SK-N-SH (cell line): ENCODE data around the gene MRPS11. TPM values are rescaled to one million over a fixed set of nuclear protein-coding genes. Genes with fewer than 3 reads are reported as not detected.

ENCODE experiments used
- CTCF ChIA-PET: fragments of 300-600, 350-600 bp; formaldehyde crosslinking; extraction: SDS; loops from one replicate; lab custom pipeline; 2021; lab: Yijun Ruan, JAX
- POLR2A ChIA-PET: fragments of 350-600 bp; sonication (Branson Sonifier 250); formaldehyde crosslinking; extraction: SDS; loops from one replicate; lab custom pipeline; 2020; ENCODE audit warnings: antibody characterized with exemption, inconsistent platforms; lab: Yijun Ruan, JAX
- DNase-seq: peaks from one replicate; pipeline ENCODE4 v3.0.0; 2012
- H2AFZ ChIP-seq: fragments of 200-600 bp; sonication (generic); 2 replicates; pipeline ENCODE4 v1.8.1; 2016; ENCODE audit warnings: antibody characterized with exemption, mild to moderate bottlenecking, low read depth
- H3F3A ChIP-seq: fragments of 200-600 bp; sonication (generic); replicated peaks from 2 replicates; pipeline ENCODE3; 2016; ENCODE audit warnings: antibody characterized with exemption, mild to moderate bottlenecking; ENCODE audit not compliant: insufficient read depth
- H3K27ac ChIP-seq, 2 experiments: fragments of 200-500 bp in 1 of 2; fragments of 200-600 bp in 1 of 2; sonication (Bioruptor generic) in 1 of 2; sonication (generic), shearing (Covaris generic) in 1 of 2; 2 replicates each; pipeline versions ENCODE4 v1.5.1 to v1.6.1; 2014 to 2016; ENCODE audit warnings: low read depth in 2 of 2, inconsistent platforms in 1 of 2, low read length in 1 of 2, mild to moderate bottlenecking in 1 of 2, mixed read lengths in 1 of 2
- H3K27me3 ChIP-seq: fragments of 200-600 bp; sonication (generic), shearing (Covaris generic); 2 replicates; pipeline ENCODE4 v1.6.1; 2016; ENCODE audit warnings: mixed run types; ENCODE audit not compliant: insufficient read depth
- H3K36me3 ChIP-seq, 2 experiments: fragments of 200-500 bp in 1 of 2; fragments of 200-600 bp in 1 of 2; sonication (Bioruptor generic) in 1 of 2; sonication (generic) in 1 of 2; replicated peaks in 1 of 2; 2 replicates each; pipeline versions ENCODE3 to v1.5.1; 2014 to 2016; ENCODE audit warnings: low read length in 1 of 2, mild to moderate bottlenecking in 1 of 2; ENCODE audit not compliant: insufficient read depth in 2 of 2, control insufficient read depth in 1 of 2
- H3K4me1 ChIP-seq, 2 experiments: fragments of 200-500 bp in 1 of 2; fragments of 200-600 bp in 1 of 2; sonication (Bioruptor generic) in 1 of 2; sonication (generic), shearing (Covaris generic) in 1 of 2; 2 replicates each; pipeline versions ENCODE4 v1.5.1 to v1.6.1; 2014 to 2016; ENCODE audit warnings: low read depth in 1 of 2, low read length in 1 of 2, mixed run types in 1 of 2; ENCODE audit not compliant: insufficient read depth in 2 of 2, control insufficient read depth in 1 of 2
- H3K4me2 ChIP-seq: fragments of 200-600 bp; sonication (generic), shearing (Covaris generic); 2 replicates; pipeline ENCODE4 v1.6.1; 2017; ENCODE audit warnings: mixed run types
- H3K4me3 ChIP-seq, 2 experiments: fragments of 200-500 bp in 1 of 2; fragments of 200-600 bp in 1 of 2; sonication (Bioruptor generic) in 1 of 2; sonication (generic), shearing (Covaris generic) in 1 of 2; 2 replicates each; pipeline versions ENCODE4 v1.5.1 to v1.8.1; 2014 to 2016; ENCODE audit warnings: low read depth in 2 of 2, inconsistent platforms in 1 of 2, low read length in 1 of 2, mild to moderate bottlenecking in 1 of 2, mixed read lengths in 1 of 2, moderate library complexity in 1 of 2
- H3K79me2 ChIP-seq: fragments of 200-600 bp; sonication (generic); 2 replicates; pipeline ENCODE4 v1.8.1; 2017; ENCODE audit warnings: mild to moderate bottlenecking; ENCODE audit not compliant: insufficient read depth
- H3K9ac ChIP-seq: fragments of 200-600 bp; sonication (generic); 2 replicates; pipeline ENCODE4 v1.6.1; 2017; ENCODE audit warnings: mixed run types
- H3K9me2 ChIP-seq: fragments of 200-600 bp; sonication (generic); 2 replicates; pipeline ENCODE4 v1.6.1; 2017; ENCODE audit warnings: mixed run types
- H3K9me3 ChIP-seq: fragments of 200-600 bp; sonication (generic); 2 replicates; pipeline ENCODE4 v1.6.1; 2017; ENCODE audit warnings: mixed run types, mild to moderate bottlenecking, moderate library complexity
- H4K20me1 ChIP-seq: fragments of 200-600 bp; sonication (generic); 2 replicates; pipeline ENCODE4 v1.6.1; 2017; ENCODE audit warnings: mild to moderate bottlenecking, mixed run types; ENCODE audit not compliant: insufficient read depth
- CTCF ChIP-seq: fragments of 200-600 bp; sonication (generic); IDR thresholded peaks from 2 replicates; pipeline ENCODE4 v1.6.1; 2017; ENCODE audit warnings: antibody characterized with exemption, mild to moderate bottlenecking, moderate library complexity
- EZH2phosphoT487 ChIP-seq: fragments of 200-600 bp; sonication (generic); IDR thresholded peaks from 2 replicates; pipeline ENCODE4 v1.6.1; 2017; ENCODE audit warnings: low read depth, mixed run types, mild to moderate bottlenecking, antibody characterized with exemption, moderate library complexity, borderline replicate concordance
- GATA2 ChIP-seq: sonication (generic); formaldehyde crosslinking; IDR thresholded peaks from 2 replicates; pipeline ENCODE4 v1.5.0; 2020; ENCODE audit warnings: mild to moderate bottlenecking, missing genetic modification reagents
- MAX ChIP-seq: IDR thresholded peaks from 2 replicates; pipeline ENCODE4 v1.4.0; 2012; ENCODE audit warnings: low read depth
- MEF2A ChIP-seq: IDR thresholded peaks from 2 replicates; pipeline ENCODE4 v1.4.0; 2012; ENCODE audit warnings: low read depth, borderline replicate concordance
- POLR2AphosphoS5 ChIP-seq: IDR thresholded peaks from 2 replicates; pipeline ENCODE4 v1.6.1; 2012; ENCODE audit warnings: low read depth, low read length
- RAD21 ChIP-seq: IDR thresholded peaks from 2 replicates; pipeline ENCODE4 v1.6.1; 2012; ENCODE audit warnings: mild to moderate bottlenecking, low read length
- RCOR1 ChIP-seq: fragments of 150-350 bp; IDR thresholded peaks from 2 replicates; pipeline ENCODE4 v1.6.1; 2017; ENCODE audit warnings: antibody characterized with exemption, low read length
- SMC3 ChIP-seq: IDR thresholded peaks from 2 replicates; pipeline ENCODE4 v1.6.1; 2012; ENCODE audit warnings: low read depth, low read length, improper control_type of control experiment
- TEAD4 ChIP-seq: IDR thresholded peaks from 2 replicates; pipeline ENCODE4 v1.4.0; 2012; ENCODE audit warnings: mild to moderate bottlenecking, borderline replicate concordance; ENCODE audit not compliant: insufficient read depth
- USF1 ChIP-seq: IDR thresholded peaks from 2 replicates; pipeline ENCODE4 v1.4.0; 2012; ENCODE audit warnings: low read depth, borderline replicate concordance
- YY1 ChIP-seq: IDR thresholded peaks from 2 replicates; pipeline ENCODE4 v1.4.0; 2012; ENCODE audit warnings: low read depth, mild to moderate bottlenecking
- ZBTB33 ChIP-seq: IDR thresholded peaks from 2 replicates; pipeline ENCODE4 v1.4.0; 2012; ENCODE audit warnings: low read depth, borderline replicate concordance
- WGBS: methylation state at CpG from one replicate; pipeline ENCODE4 v1.1.6; 2017; ENCODE audit warnings: low lambda C conversion rate; 5-methylcytosine and 5-hydroxymethylcytosine counted together
- polyA plus RNA-seq, 3 experiments: library from polyadenylated mRNA; depleted of rRNA; stranded (reverse); fragments of >200 nt; gene quantifications; 2 replicates each; pipeline ENCODE4 v1.2.3, GENCODE V29; 2012

Gene MRPS11
- polyA plus RNA-seq, 1 of the 3 experiments (the other 2 are of a cell fraction), result 101 TPM

- Histone ChIP-seq H3F3A (no peaks in the 10 kb centered on the region), H3K9me3 (no peaks in the 10 kb centered on the region), H3K27me3 (no peaks in the 10 kb centered on the region), H3K9ac (no peak overlapping the region), H3K27ac (no peak overlapping the region)
- WGBS, result 33% methylated on average over 1 of the region's 1 CpG
- TF ChIP-seq YY1 (no peak), RAD21 (no peak), GATA2 (CRISPR knock-in tag) (no peak), POLR2AphosphoS5 (no peak), ZBTB33 (no peak), RCOR1 (no peak), MAX (no peak), EZH2phosphoT487 (no peak), CTCF (no peak), USF1 (no peak), TEAD4 (no peak), MEF2A (no peak), SMC3 (no peak)
- TF ChIP-seq, all 33 proteins: peak for 0
- Histone ChIP-seq H3K4me1 (peaks cover 0 to 24% of the 10 kb centered on the region in 2 experiments; a peak in 1 of 4 replicates), H3K36me3 (peaks cover 4 to 7% of the 10 kb centered on the region in 2 experiments), H3K4me2 (no peak overlapping the region), H3K9me2 (no peaks in the 10 kb centered on the region), H2AFZ (no peak overlapping the region), H4K20me1 (no peaks in the 10 kb centered on the region), H3K79me2 (no peaks in the 10 kb centered on the region), H3K4me3 (no peak overlapping the region)
- ChIA-PET CTCF (interaction anchor here (1.7 to 10.3 kb wide), 4 partner anchors 12 to 205 kb away, joined by 8 to 195 read pairs (median 54); partner anchors contain the start of genes MRPL46, MRPS11 and NTRK3), POLR2A (no interaction called here)
- DNase-seq, result no peak
These were observed 13.9 kb upstream of the MRPS11 start for GRCh38 chr15:88453651-88454050.
